Gastroesophageal sphincter (tissue), 3 donors: ENCODE measurements around the gene NEU3.
"Not testable (repeated sequence)": the region's sequence is repeated elsewhere in the genome, so short reads cannot be mapped to it uniquely, and the experiment has no call there.

Experiments used
- CTCF ChIP-seq, 4 experiments: fragments of 200-600 bp in 2 of 4; fragments of 450-650 bp in 2 of 4; sonication (generic) in 1 of 4; IDR thresholded peaks; one replicate each; pipeline ENCODE4 v1.5.1; 2017 to 2019; ENCODE audit warnings: antibody characterized with exemption in 4 of 4, mild to moderate bottlenecking in 2 of 4, moderate library complexity in 2 of 4
- EP300 ChIP-seq: sonication (generic); formaldehyde crosslinking; IDR thresholded peaks from one replicate; pipeline ENCODE4 v1.6.1; 2017; ENCODE audit warnings: antibody characterized with exemption, mild to moderate bottlenecking
- POLR2A ChIP-seq, 2 donors: fragments of 450-650 bp; IDR thresholded peaks; one replicate each; pipeline ENCODE4 v1.6.1; 2017; ENCODE audit warnings: antibody characterized with exemption in 2 of 2, mild to moderate bottlenecking in 2 of 2, moderate library complexity in 1 of 2
- POLR2AphosphoS5 ChIP-seq: sonication (generic); formaldehyde crosslinking; IDR thresholded peaks from one replicate; pipeline ENCODE4 v1.6.1; 2017; ENCODE audit warnings: antibody characterized with exemption

DNA sequence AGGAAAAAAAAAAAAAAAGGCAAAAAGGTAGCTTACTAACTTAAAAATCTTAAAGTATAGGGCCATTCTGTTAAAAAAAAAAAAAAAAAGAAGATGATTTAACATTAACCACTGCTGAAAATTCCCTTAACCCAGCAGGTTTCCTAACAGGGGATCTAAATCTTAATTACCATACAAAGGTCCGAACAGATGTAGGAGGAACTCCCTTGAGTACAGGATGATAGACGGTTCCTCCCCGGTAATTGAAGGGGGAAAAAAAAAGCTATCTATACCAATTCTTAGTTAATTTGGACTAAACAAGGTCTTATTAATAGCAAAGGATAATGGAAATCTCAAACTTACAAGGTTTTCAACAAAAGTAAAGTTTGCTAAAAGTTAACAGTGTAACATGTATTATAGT lies 53.1 kb downstream of the NEU3 start:
- not testable (repeated sequence) for TF ChIP-seq POLR2A (IDR thresholded peaks at IDR 0.05); CTCF (IDR thresholded peaks at IDR 0.05); EP300; POLR2AphosphoS5
